ENCODE measurements around the gene KCNG4. TPM values are rescaled to one million over a fixed set of nuclear protein-coding genes. Genes with fewer than 3 reads are reported as not detected.
A peak's percentile ranks its signal among the peaks of the same experiment; 100 is the strongest.

The KCNG4 gene
- total and polyA plus RNA-seq, 2 donors (not counting 1 experiment from before 2014, with no cell fraction given) = not detected

DNA sequence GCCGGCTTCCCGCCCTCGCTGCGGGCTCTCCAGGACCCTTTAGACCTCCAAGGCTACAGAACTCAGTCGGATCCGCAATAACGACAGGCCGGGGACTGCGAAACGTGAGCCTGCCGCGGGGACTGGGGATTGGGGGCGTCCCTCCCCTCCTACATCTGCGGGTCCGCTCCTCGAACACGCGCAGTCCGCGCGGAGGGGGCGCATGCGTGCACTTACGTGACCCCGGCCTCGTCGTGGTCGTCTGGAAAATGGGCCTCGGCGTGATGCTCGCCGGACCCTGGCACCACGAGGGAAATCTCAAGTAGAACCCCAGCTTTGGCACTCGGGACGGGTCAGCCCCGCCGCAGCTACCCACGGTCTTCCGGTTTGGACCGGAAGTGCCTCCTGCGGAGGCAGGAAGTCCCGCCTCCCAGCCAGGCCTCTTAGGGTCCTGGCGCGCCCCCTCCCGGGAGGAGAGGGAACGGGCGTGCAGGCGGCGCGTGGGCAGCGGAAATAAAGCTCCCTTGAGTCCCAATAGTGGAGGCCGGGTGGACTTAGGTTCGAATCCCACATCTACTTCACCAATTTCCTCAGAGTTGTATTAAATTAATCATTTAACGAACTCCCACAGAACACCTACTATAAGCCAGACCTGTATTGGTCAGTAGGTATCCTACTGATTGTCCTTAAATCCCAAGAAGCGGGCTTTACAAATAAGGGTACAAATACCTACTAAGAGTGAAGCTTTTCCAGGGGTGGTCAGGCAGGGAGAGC lies 53.0 kb downstream of the KCNG4 start, which contains the start of gene TAF1C:
TSS of gene TAF1C (minus strand) at position 373 of the 753 bp plus-strand sequence. CDS start 2,069 bp downstream, outside the sequence.
- peak within 1 kb of the TSS; percentile 73 for H3K27ac ChIP-seq (ENCODE audit: insufficient read depth, low read length)
- no peak for TF ChIP-seq EZH2 (IDR thresholded peaks at IDR 0.05; ENCODE audit: low read length, missing control alignments)
- TF ChIP-seq, protein P1, sequence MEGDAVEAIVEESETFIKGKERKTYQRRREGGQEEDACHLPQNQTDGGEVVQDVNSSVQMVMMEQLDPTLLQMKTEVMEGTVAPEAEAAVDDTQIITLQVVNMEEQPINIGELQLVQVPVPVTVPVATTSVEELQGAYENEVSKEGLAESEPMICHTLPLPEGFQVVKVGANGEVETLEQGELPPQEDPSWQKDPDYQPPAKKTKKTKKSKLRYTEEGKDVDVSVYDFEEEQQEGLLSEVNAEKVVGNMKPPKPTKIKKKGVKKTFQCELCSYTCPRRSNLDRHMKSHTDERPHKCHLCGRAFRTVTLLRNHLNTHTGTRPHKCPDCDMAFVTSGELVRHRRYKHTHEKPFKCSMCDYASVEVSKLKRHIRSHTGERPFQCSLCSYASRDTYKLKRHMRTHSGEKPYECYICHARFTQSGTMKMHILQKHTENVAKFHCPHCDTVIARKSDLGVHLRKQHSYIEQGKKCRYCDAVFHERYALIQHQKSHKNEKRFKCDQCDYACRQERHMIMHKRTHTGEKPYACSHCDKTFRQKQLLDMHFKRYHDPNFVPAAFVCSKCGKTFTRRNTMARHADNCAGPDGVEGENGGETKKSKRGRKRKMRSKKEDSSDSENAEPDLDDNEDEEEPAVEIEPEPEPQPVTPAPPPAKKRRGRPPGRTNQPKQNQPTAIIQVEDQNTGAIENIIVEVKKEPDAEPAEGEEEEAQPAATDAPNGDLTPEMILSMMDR (conservative IDR thresholded peaks at IDR 0.05 in 1 of 2, IDR thresholded peaks at IDR 0.05 in 1 of 2; ENCODE audit: low read depth in 1 of 2, low read length in 2 of 2) = peak; percentile 79 to 84

DNA sequence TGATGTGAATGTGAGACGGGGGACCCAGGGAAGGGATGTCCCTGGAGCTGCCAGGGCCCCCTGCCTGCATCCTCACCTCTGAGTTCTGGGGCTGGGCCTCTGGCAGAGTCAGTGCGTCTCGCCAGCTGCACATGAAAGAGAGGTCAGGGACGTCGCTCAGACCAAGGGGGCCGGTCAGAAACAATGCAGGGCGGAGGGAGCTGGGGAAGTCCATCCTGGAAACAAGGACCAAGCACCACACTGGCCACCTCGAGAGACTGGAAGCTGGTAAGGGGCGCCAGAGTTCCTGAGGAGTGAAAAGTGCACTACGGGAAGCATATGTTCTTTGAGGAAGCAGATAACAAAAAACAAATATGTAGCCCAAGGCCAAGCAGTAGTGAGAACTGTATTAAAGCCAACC lies 55.0 kb downstream of the KCNG4 start:
- TF ChIP-seq, protein P1 (conservative IDR thresholded peaks at IDR 0.05 in 1 of 2, IDR thresholded peaks at IDR 0.05 in 1 of 2; ENCODE audit: low read depth in 1 of 2, low read length in 2 of 2) = no peak
- Histone ChIP-seq H3K4me3 (replicated peaks in 1 of 4; ENCODE audit: control extremely low read depth in 1 of 4, insufficient read depth in 1 of 4, low read depth in 3 of 4, low read length in 4 of 4) (no peak overlapping the region), H3K27me3 (ENCODE audit: control insufficient read depth, insufficient read depth, low read length) (no peaks in the 10 kb centered on the region), H4K20me1 (ENCODE audit: control insufficient read depth, extremely low read depth, insufficient read depth, low read length) (no peaks in the 10 kb centered on the region), H3K9me3 (ENCODE audit: control insufficient read depth, insufficient read depth, low read depth, low read length) (no peaks in the 10 kb centered on the region), H3K4me2 (ENCODE audit: extremely low read depth, insufficient read depth, low read length) (no peak overlapping the region), H3K79me2 (ENCODE audit: control insufficient read depth, insufficient read depth, low read length) (peaks cover 24% of the 10 kb centered on the region), H3K4me1 (ENCODE audit: control insufficient read depth, extremely low read depth, insufficient read depth, low read length) (no peaks in the 10 kb centered on the region), H3K9ac (ENCODE audit: insufficient read depth, low read length) (no peak overlapping the region), H3K27ac (ENCODE audit: insufficient read depth, low read length) (no peak overlapping the region), H2AFZ (ENCODE audit: low read length) (no peak overlapping the region), H3K36me3 (ENCODE audit: control insufficient read depth, insufficient read depth, low read length) (peaks cover 21% of the 10 kb centered on the region)
- no peak for DNase-seq (ENCODE audit: low read depth in 2 of 2)

More for the DNA sequence above, 53.0 kb downstream of the KCNG4 start, which contains the start of gene TAF1C:
- DNase-seq (ENCODE audit: low read depth in 2 of 2) = peak; percentile 93 to 96
- Histone ChIP-seq H3K4me2 (ENCODE audit: extremely low read depth, insufficient read depth, low read length) (peak within 1 kb of the TSS; percentile 87), H3K79me2 (ENCODE audit: control insufficient read depth, insufficient read depth, low read length) (peaks cover 24% of the 10 kb centered on the region), H3K9ac (ENCODE audit: insufficient read depth, low read length) (peak within 1 kb of the TSS; percentile 85), H3K27me3 (ENCODE audit: control insufficient read depth, insufficient read depth, low read length) (no peaks in the 10 kb centered on the region), H2AFZ (ENCODE audit: low read length) (peak within 1 kb of the TSS; percentile 96), H4K20me1 (ENCODE audit: control insufficient read depth, extremely low read depth, insufficient read depth, low read length) (no peaks in the 10 kb centered on the region), H3K36me3 (ENCODE audit: control insufficient read depth, insufficient read depth, low read length) (peaks cover 11% of the 10 kb centered on the region), H3K4me1 (ENCODE audit: control insufficient read depth, extremely low read depth, insufficient read depth, low read length) (no peaks in the 10 kb centered on the region), H3K4me3 (replicated peaks in 1 of 4; ENCODE audit: control extremely low read depth in 1 of 4, insufficient read depth in 1 of 4, low read depth in 3 of 4, low read length in 4 of 4) (peak within 1 kb of the TSS; percentile 72 to 94 (median 80)), H3K9me3 (ENCODE audit: control insufficient read depth, insufficient read depth, low read depth, low read length) (no peaks in the 10 kb centered on the region)

DNA sequence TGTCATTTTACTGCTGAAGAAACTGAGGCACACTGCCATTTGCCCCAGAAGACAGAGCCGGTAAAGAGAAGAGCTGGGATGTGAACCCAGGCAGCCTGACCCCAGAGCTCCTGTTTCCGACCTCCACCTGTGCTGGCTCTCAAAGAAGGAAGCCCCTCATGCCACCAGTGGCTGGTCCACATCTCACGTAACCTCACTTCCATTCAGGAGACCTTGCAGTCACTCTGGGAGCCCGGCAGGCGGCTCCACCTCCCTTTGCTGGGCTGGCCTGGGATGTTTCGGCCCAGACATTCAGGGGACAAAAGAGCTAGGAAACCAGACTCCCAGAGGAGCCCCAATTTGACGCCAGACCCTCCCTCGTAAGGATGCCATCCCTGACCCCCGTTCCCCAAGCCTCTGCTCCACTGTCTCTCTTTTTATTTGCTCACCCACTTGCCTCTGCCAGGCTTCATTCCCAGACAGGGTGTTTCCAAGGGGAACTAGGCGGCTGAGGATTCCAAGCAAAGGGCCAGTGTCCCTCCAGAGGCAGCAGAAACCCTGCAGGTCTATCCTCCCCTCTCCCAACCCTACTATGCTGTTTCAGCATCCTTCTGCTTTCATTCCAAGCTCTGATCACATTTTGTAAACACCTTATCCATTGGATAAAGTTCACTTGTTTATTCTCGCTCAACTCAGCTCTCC lies 55.8 kb downstream of the KCNG4 start:
- Histone ChIP-seq H3K9me3 (ENCODE audit: control insufficient read depth, insufficient read depth, low read depth, low read length) (no peaks in the 10 kb centered on the region), H3K9ac (ENCODE audit: insufficient read depth, low read length) (no peak overlapping the region), H3K4me2 (ENCODE audit: extremely low read depth, insufficient read depth, low read length) (no peak overlapping the region), H3K4me3 (replicated peaks in 1 of 4; ENCODE audit: control extremely low read depth in 1 of 4, insufficient read depth in 1 of 4, low read depth in 3 of 4, low read length in 4 of 4) (no peak overlapping the region), H3K79me2 (ENCODE audit: control insufficient read depth, insufficient read depth, low read length) (peaks cover 24% of the 10 kb centered on the region), H2AFZ (ENCODE audit: low read length) (no peak overlapping the region), H4K20me1 (ENCODE audit: control insufficient read depth, extremely low read depth, insufficient read depth, low read length) (no peaks in the 10 kb centered on the region), H3K36me3 (ENCODE audit: control insufficient read depth, insufficient read depth, low read length) (peaks cover 25% of the 10 kb centered on the region), H3K27ac (ENCODE audit: insufficient read depth, low read length) (no peak overlapping the region), H3K4me1 (ENCODE audit: control insufficient read depth, extremely low read depth, insufficient read depth, low read length) (no peaks in the 10 kb centered on the region), H3K27me3 (ENCODE audit: control insufficient read depth, insufficient read depth, low read length) (no peaks in the 10 kb centered on the region)
- TF ChIP-seq EZH2 (IDR thresholded peaks at IDR 0.05; ENCODE audit: low read length, missing control alignments) = no peak
- TF ChIP-seq, protein P1 (conservative IDR thresholded peaks at IDR 0.05 in 1 of 2, IDR thresholded peaks at IDR 0.05 in 1 of 2; ENCODE audit: low read depth in 1 of 2, low read length in 2 of 2) = no peak
- DNase-seq (ENCODE audit: low read depth in 2 of 2) = no peak

Data from fibroblast of lung (primary cell).